ENCODE data around the gene PEAK1. TPM values are rescaled to one million over a fixed set of nuclear protein-coding genes. Genes with fewer than 3 reads are reported as not detected.

Gene PEAK1
- total RNA-seq, 1 experiment from 2014 or later: 58.7 TPM

DNA sequence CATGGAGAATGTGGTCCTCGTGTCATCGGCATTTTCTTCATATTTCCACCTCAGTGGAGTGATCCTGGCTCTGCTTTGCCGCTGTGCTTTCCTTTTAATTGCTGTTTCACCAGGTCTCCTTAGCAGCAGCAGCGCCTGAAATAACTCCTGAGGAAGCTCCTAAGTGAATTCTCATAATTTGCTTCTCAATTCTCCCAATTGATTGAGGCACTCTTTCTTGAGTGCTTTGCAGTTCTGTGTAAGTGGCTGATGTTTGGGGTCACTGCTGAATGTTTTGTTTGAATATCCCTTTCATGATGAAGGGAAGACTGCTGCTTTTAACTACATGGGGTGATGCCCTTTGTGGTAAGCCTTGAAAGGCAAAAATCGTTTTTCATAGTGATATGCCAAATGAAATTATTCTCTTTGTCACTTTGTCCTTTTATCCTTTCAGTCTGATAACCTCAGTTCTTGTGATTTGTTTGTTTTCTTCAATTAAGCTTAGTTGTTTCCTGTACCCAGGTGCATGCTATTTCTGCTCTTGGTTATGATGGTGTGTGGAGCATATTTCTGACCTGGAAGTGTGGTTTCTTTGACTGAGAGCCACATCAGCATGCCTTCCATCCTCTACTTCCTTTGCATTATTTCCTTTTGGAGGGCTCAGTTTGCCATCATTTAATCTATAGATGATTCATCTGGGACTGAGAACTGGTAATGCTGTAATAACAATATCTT is 37.4 kb upstream of the PEAK1 start:
- Histone ChIP-seq H3K9me3 (ENCODE audit: control insufficient read depth, insufficient read depth, low read depth, low read length) (no peaks in the 10 kb centered on the region), H3K27ac (ENCODE audit: low read length) (no peak overlapping the region), H3K36me3 (ENCODE audit: control insufficient read depth, insufficient read depth, low read length) (peaks cover 6% of the 10 kb centered on the region; the same call in 1 of the 2 replicates), H3K27me3 (ENCODE audit: control insufficient read depth, insufficient read depth, low read length) (no peaks in the 10 kb centered on the region), H3K4me3 (ENCODE audit: low read depth in 2 of 2, low read length in 2 of 2) (no peak overlapping the region), H3K4me1 (ENCODE audit: control insufficient read depth, insufficient read depth, low read length) (peaks cover 12% of the 10 kb centered on the region)
- ChIA-PET POLR2A (no interaction called here), CTCF (no interaction called here)
- BruUV-seq (replicated peaks): no TSS peak
- TF ChIP-seq TCF7L2 (IDR thresholded peaks at IDR 0.05; ENCODE audit: low read depth, low read length): no peak
- intact Hi-C loops (cut with micrococcal nuclease; ENCODE audit: unreplicated experiment): no loop called here
- ATAC-seq: no peak
- in situ Hi-C loops (cut with HindIII; ENCODE audit: low pct_unique_long_range_greater_than_20kb, low sequenced_read_pairs): no loop called here
- no peak for DNase-seq (ENCODE audit: low read depth, low spot score)

DNA sequence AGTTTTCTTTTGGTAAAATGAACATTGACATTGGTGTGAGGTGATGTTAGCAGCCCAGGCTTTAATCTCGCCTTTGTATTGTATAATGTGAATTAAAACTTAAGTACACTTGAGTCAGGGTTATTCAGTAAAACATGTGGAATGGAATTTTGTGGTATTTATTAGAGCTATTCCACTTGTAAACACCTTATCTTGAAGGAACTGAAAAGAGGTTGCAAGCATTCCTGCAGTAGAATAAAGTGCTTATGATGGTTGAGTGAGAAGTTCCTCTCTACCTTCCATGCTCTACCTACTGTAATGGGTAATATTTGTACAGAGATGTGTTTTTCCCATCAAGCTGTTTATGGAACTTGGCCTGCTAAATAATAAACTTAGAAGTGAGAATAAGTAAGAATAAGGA is 36.8 kb upstream of the PEAK1 start:
- POLR2A ChIA-PET: no interaction called here
- DNase-seq (ENCODE audit: low read depth, low spot score): no peak
- no peak overlapping the region for H3K27ac ChIP-seq (ENCODE audit: low read length)

More for the DNA sequence above, 36.8 kb upstream of the PEAK1 start:
- Histone ChIP-seq H3K4me1 (ENCODE audit: control insufficient read depth, insufficient read depth, low read length) (peaks cover 12% of the 10 kb centered on the region), H3K36me3 (ENCODE audit: control insufficient read depth, insufficient read depth, low read length) (peaks cover 6% of the 10 kb centered on the region; the same call in 1 of the 2 replicates), H3K9me3 (ENCODE audit: control insufficient read depth, insufficient read depth, low read depth, low read length) (no peaks in the 10 kb centered on the region), H3K4me3 (ENCODE audit: low read depth in 2 of 2, low read length in 2 of 2) (no peak overlapping the region), H3K27me3 (ENCODE audit: control insufficient read depth, insufficient read depth, low read length) (no peaks in the 10 kb centered on the region)
- in situ Hi-C loops (cut with HindIII; ENCODE audit: low pct_unique_long_range_greater_than_20kb, low sequenced_read_pairs) (no loop called here), intact Hi-C loops (cut with micrococcal nuclease; ENCODE audit: unreplicated experiment) (no loop called here)
- TF ChIP-seq TCF7L2 (IDR thresholded peaks at IDR 0.05; ENCODE audit: low read depth, low read length): no peak
- TF ChIP-seq POLR2AphosphoS5 (IDR thresholded peaks at IDR 0.05; ENCODE audit: low read depth, low read length): no peak
- TF ChIP-seq, protein P1, sequence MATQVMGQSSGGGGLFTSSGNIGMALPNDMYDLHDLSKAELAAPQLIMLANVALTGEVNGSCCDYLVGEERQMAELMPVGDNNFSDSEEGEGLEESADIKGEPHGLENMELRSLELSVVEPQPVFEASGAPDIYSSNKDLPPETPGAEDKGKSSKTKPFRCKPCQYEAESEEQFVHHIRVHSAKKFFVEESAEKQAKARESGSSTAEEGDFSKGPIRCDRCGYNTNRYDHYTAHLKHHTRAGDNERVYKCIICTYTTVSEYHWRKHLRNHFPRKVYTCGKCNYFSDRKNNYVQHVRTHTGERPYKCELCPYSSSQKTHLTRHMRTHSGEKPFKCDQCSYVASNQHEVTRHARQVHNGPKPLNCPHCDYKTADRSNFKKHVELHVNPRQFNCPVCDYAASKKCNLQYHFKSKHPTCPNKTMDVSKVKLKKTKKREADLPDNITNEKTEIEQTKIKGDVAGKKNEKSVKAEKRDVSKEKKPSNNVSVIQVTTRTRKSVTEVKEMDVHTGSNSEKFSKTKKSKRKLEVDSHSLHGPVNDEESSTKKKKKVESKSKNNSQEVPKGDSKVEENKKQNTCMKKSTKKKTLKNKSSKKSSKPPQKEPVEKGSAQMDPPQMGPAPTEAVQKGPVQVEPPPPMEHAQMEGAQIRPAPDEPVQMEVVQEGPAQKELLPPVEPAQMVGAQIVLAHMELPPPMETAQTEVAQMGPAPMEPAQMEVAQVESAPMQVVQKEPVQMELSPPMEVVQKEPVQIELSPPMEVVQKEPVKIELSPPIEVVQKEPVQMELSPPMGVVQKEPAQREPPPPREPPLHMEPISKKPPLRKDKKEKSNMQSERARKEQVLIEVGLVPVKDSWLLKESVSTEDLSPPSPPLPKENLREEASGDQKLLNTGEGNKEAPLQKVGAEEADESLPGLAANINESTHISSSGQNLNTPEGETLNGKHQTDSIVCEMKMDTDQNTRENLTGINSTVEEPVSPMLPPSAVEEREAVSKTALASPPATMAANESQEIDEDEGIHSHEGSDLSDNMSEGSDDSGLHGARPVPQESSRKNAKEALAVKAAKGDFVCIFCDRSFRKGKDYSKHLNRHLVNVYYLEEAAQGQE (IDR thresholded peaks at IDR 0.05; ENCODE audit: insufficient read depth in 1 of 2, low read depth in 2 of 2, low read length in 1 of 2): no peak
- no peak for TF ChIP-seq SIN3A (IDR thresholded peaks at IDR 0.05; ENCODE audit: borderline replicate concordance, insufficient read depth, low read depth, low read length)
- TF ChIP-seq, protein P2, sequence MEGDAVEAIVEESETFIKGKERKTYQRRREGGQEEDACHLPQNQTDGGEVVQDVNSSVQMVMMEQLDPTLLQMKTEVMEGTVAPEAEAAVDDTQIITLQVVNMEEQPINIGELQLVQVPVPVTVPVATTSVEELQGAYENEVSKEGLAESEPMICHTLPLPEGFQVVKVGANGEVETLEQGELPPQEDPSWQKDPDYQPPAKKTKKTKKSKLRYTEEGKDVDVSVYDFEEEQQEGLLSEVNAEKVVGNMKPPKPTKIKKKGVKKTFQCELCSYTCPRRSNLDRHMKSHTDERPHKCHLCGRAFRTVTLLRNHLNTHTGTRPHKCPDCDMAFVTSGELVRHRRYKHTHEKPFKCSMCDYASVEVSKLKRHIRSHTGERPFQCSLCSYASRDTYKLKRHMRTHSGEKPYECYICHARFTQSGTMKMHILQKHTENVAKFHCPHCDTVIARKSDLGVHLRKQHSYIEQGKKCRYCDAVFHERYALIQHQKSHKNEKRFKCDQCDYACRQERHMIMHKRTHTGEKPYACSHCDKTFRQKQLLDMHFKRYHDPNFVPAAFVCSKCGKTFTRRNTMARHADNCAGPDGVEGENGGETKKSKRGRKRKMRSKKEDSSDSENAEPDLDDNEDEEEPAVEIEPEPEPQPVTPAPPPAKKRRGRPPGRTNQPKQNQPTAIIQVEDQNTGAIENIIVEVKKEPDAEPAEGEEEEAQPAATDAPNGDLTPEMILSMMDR (IDR thresholded peaks at IDR 0.05): no peak
- no peak for ATAC-seq
- BruUV-seq (replicated peaks): no TSS peak
- CTCF ChIA-PET: no interaction called here
